ENCODE measurements around the gene JAK3. TPM values are rescaled to one million over a fixed set of nuclear protein-coding genes. Genes with fewer than 3 reads are reported as not detected.

The JAK3 gene
- total and polyA plus RNA-seq, 2 donors (not counting 3 experiments of a cell fraction or from before 2014, with no cell fraction given), result 3.1 to 3.8 TPM

GRCh38 chr19:17855280-17856152 lies 7.7 kb upstream of the JAK3 start:
- H3K4me2 ChIP-seq (ENCODE audit: insufficient read depth, low read length), result no peak overlapping the region
- H3K9ac ChIP-seq (replicated peaks; ENCODE audit: extremely low read depth, insufficient read depth, low read length), result no peak overlapping the region
- peaks cover 8% of the 10 kb centered on the region for H3K79me2 ChIP-seq (ENCODE audit: control insufficient read depth, insufficient read depth, low read length)
- peaks cover 3% of the 10 kb centered on the region for H3K4me1 ChIP-seq (ENCODE audit: control insufficient read depth, extremely low read depth, insufficient read depth, low read length)
- H2AFZ ChIP-seq (ENCODE audit: low read depth, low read length), result no peak overlapping the region
- intact Hi-C loops (cut with micrococcal nuclease) (loop anchor here (1.0 kb wide), 3 partner anchors 71 to 414 kb away; no protein-coding TSS in a partner anchor), dilution Hi-C loops (cut with MboI; ENCODE audit: extremely low pct_ligation_motif_present, low sequenced_read_pairs) (no loop called here)
- ChIA-PET CTCF (interaction anchor here (0.7 to 2.5 kb wide), 20 partner anchors 8 to 414 kb away, joined by 3 to 15 read pairs (median 4); partner anchors contain the start of genes B3GNT3, CCDC124 and JAK3), POLR2A (interaction anchor here (0.6 kb wide), 1 partner anchor 113 kb away, joined by 3 read pairs; no protein-coding TSS in a partner anchor)
- FAIRE-seq, result peak; percentile 92
- TF ChIP-seq, protein P1, sequence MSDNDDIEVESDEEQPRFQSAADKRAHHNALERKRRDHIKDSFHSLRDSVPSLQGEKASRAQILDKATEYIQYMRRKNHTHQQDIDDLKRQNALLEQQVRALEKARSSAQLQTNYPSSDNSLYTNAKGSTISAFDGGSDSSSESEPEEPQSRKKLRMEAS (IDR thresholded peaks at IDR 0.05; ENCODE audit: insufficient read depth, insufficient read length), result no peak
- TF ChIP-seq, protein P2, sequence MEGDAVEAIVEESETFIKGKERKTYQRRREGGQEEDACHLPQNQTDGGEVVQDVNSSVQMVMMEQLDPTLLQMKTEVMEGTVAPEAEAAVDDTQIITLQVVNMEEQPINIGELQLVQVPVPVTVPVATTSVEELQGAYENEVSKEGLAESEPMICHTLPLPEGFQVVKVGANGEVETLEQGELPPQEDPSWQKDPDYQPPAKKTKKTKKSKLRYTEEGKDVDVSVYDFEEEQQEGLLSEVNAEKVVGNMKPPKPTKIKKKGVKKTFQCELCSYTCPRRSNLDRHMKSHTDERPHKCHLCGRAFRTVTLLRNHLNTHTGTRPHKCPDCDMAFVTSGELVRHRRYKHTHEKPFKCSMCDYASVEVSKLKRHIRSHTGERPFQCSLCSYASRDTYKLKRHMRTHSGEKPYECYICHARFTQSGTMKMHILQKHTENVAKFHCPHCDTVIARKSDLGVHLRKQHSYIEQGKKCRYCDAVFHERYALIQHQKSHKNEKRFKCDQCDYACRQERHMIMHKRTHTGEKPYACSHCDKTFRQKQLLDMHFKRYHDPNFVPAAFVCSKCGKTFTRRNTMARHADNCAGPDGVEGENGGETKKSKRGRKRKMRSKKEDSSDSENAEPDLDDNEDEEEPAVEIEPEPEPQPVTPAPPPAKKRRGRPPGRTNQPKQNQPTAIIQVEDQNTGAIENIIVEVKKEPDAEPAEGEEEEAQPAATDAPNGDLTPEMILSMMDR (IDR thresholded peaks at IDR 0.05; ENCODE audit: extremely low read depth in 1 of 2, insufficient read depth in 1 of 2, low read depth in 1 of 2, low read length in 2 of 2), result peak; percentile 92 to 99
- no peaks in the 10 kb centered on the region for H3K36me3 ChIP-seq (ENCODE audit: control insufficient read depth in 2 of 2, extremely low read depth in 1 of 2, insufficient read depth in 2 of 2, low read length in 2 of 2)
- H3K27ac ChIP-seq (ENCODE audit: insufficient read depth, low read depth, low read length), result no peak overlapping the region
- no peaks in the 10 kb centered on the region for H4K20me1 ChIP-seq (replicated peaks; ENCODE audit: control insufficient read depth, extremely low read depth, insufficient read depth, low read length)
- peak; percentile 67 for DNase-seq (ENCODE audit: low read depth, low spot score)
- H3K27me3 ChIP-seq (ENCODE audit: control insufficient read depth in 2 of 2, insufficient read depth in 2 of 2, low read length in 2 of 2), result no peaks in the 10 kb centered on the region
- no peak overlapping the region for H3K4me3 ChIP-seq (replicated peaks in 1 of 3; ENCODE audit: insufficient read depth in 1 of 3, low read depth in 1 of 3, low read length in 3 of 3)
- BruUV-seq (replicated peaks), result no TSS peak
- no peaks in the 10 kb centered on the region for H3K9me3 ChIP-seq (replicated peaks; ENCODE audit: control insufficient read depth, insufficient read depth, low read length)
- H3K9me1 ChIP-seq (replicated peaks; ENCODE audit: control insufficient read depth, extremely low read depth, insufficient read depth, low read length), result no peaks in the 10 kb centered on the region

DNA sequence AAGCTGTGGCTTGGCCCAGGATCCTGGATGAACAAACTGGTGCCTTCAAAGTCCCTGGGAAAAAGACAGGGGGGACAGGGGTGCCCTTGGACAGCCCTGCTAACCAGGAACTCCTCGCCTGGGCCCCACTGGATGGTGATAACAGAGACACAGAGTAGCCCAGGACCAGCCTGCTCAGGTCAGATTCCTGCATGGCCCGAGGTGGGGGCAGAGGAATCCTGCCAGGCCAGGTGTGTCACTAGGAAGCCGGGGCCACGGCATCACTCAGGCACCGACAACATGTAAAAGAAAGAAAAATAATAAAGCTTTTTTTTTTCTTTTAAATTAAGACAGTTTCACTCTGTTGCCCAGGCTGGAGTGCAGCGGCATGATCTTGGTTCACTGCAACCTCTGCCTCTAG lies 6.3 kb upstream of the JAK3 start:
- ChIA-PET POLR2A (no interaction called here), CTCF (interaction anchor here (0.8 to 1.1 kb wide), 3 partner anchors 22 to 148 kb away, joined by 3 to 5 read pairs (median 3); no protein-coding TSS in a partner anchor)
- intact Hi-C loops (cut with micrococcal nuclease), result no loop called here

More for the DNA sequence above, 6.3 kb upstream of the JAK3 start:
- Histone ChIP-seq H3K4me2 (ENCODE audit: insufficient read depth, low read length) (no peak overlapping the region), H3K9me3 (replicated peaks; ENCODE audit: control insufficient read depth, insufficient read depth, low read length) (no peaks in the 10 kb centered on the region), H3K9ac (replicated peaks; ENCODE audit: extremely low read depth, insufficient read depth, low read length) (no peak overlapping the region), H3K79me2 (ENCODE audit: control insufficient read depth, insufficient read depth, low read length) (no peaks in the 10 kb centered on the region), H3K27ac (ENCODE audit: insufficient read depth, low read depth, low read length) (no peak overlapping the region), H3K9me1 (replicated peaks; ENCODE audit: control insufficient read depth, extremely low read depth, insufficient read depth, low read length) (no peaks in the 10 kb centered on the region), H2AFZ (ENCODE audit: low read depth, low read length) (no peak overlapping the region), H3K36me3 (ENCODE audit: control insufficient read depth in 2 of 2, extremely low read depth in 1 of 2, insufficient read depth in 2 of 2, low read length in 2 of 2) (no peaks in the 10 kb centered on the region), H3K27me3 (ENCODE audit: control insufficient read depth in 2 of 2, insufficient read depth in 2 of 2, low read length in 2 of 2) (no peaks in the 10 kb centered on the region), H4K20me1 (replicated peaks; ENCODE audit: control insufficient read depth, extremely low read depth, insufficient read depth, low read length) (no peaks in the 10 kb centered on the region), H3K4me3 (replicated peaks in 1 of 3; ENCODE audit: insufficient read depth in 1 of 3, low read depth in 1 of 3, low read length in 3 of 3) (no peak overlapping the region), H3K4me1 (ENCODE audit: control insufficient read depth, extremely low read depth, insufficient read depth, low read length) (peaks cover under 1% of the 10 kb centered on the region)
- TF ChIP-seq, protein P2 (IDR thresholded peaks at IDR 0.05; ENCODE audit: extremely low read depth in 1 of 2, insufficient read depth in 1 of 2, low read depth in 1 of 2, low read length in 2 of 2), result no peak
- TF ChIP-seq POLR2AphosphoS5 (IDR thresholded peaks at IDR 0.05; ENCODE audit: insufficient read depth, low read depth, low read length) (no peak), POLR2A (IDR thresholded peaks at IDR 0.05; ENCODE audit: low read depth, low read length) (no peak), EZH2 (IDR thresholded peaks at IDR 0.05; ENCODE audit: borderline replicate concordance, low read depth, low read length, severe bottlenecking) (no peak), GATA2 (IDR thresholded peaks at IDR 0.05; ENCODE audit: insufficient read depth, insufficient read length, low read depth, low read length) (no peak), MYC (IDR thresholded peaks at IDR 0.05; ENCODE audit: low read depth, low read length) (no peak), FOS (IDR thresholded peaks at IDR 0.05; ENCODE audit: borderline replicate concordance, insufficient read depth, low read length) (no peak), JUN (IDR thresholded peaks at IDR 0.05; ENCODE audit: borderline replicate concordance, insufficient read depth, insufficient read length, low read depth) (no peak)
- TF ChIP-seq, protein P1 (IDR thresholded peaks at IDR 0.05; ENCODE audit: insufficient read depth, insufficient read length), result no peak
- dilution Hi-C loops (cut with MboI; ENCODE audit: extremely low pct_ligation_motif_present, low sequenced_read_pairs), result no loop called here
- BruUV-seq (replicated peaks), result no TSS peak
- DNase-seq (ENCODE audit: low read depth, low spot score), result no peak
- no peak for FAIRE-seq

All from endothelial cell of umbilical vein (primary cell).